Retinal pigment epithelial cell (primary cell): ENCODE results near the gene ARF6.
A peak's percentile ranks its signal among the peaks of the same experiment; 100 is the strongest.
"Not testable (repeated sequence)": the region's sequence is repeated elsewhere in the genome, so short reads cannot be mapped to it uniquely, and the experiment has no call there.

ENCODE experiments used
- DNase-seq: peaks from one replicate; pipeline ENCODE4 v3.0.0-alpha.2; 2010; ENCODE audit warnings: low read depth
- H3K4me3 ChIP-seq: 2 replicates; pipeline ENCODE4 v1.5.1; 2011; ENCODE audit warnings: mild to moderate bottlenecking, low read length, control low read depth, moderate library complexity
- TF ChIP-seq, protein P1 (sequence below): conservative IDR thresholded peaks from 2 replicates; pipeline ENCODE4 v1.5.1; 2011; ENCODE audit warnings: low read depth, low read length, control low read depth, inconsistent platforms

The ARF6 gene

DNA sequence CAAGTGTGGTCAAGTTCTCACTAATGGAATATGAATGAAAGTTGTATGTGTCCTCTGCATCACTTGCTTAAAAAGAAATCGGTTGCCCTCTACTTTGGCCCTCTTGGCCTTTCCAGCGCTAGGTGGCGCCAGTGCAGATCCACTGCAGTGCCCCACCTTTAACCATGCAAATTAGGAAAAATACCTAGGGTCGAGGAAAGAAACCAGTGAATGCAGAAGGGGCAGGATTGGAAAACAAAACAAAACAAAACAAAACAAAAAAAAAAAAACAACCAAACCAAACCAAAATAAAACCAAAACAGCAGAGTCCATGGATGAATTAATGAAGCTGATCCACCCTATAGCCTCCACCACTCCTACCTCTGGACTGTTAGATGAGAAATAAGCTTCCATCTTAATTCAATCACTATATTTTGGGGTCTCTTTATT lies 27.4 kb upstream of the ARF6 start:
- TF ChIP-seq, protein P1, sequence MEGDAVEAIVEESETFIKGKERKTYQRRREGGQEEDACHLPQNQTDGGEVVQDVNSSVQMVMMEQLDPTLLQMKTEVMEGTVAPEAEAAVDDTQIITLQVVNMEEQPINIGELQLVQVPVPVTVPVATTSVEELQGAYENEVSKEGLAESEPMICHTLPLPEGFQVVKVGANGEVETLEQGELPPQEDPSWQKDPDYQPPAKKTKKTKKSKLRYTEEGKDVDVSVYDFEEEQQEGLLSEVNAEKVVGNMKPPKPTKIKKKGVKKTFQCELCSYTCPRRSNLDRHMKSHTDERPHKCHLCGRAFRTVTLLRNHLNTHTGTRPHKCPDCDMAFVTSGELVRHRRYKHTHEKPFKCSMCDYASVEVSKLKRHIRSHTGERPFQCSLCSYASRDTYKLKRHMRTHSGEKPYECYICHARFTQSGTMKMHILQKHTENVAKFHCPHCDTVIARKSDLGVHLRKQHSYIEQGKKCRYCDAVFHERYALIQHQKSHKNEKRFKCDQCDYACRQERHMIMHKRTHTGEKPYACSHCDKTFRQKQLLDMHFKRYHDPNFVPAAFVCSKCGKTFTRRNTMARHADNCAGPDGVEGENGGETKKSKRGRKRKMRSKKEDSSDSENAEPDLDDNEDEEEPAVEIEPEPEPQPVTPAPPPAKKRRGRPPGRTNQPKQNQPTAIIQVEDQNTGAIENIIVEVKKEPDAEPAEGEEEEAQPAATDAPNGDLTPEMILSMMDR: peak; percentile 96
- no peak overlapping the region for H3K4me3 ChIP-seq
- DNase-seq: no peak

DNA sequence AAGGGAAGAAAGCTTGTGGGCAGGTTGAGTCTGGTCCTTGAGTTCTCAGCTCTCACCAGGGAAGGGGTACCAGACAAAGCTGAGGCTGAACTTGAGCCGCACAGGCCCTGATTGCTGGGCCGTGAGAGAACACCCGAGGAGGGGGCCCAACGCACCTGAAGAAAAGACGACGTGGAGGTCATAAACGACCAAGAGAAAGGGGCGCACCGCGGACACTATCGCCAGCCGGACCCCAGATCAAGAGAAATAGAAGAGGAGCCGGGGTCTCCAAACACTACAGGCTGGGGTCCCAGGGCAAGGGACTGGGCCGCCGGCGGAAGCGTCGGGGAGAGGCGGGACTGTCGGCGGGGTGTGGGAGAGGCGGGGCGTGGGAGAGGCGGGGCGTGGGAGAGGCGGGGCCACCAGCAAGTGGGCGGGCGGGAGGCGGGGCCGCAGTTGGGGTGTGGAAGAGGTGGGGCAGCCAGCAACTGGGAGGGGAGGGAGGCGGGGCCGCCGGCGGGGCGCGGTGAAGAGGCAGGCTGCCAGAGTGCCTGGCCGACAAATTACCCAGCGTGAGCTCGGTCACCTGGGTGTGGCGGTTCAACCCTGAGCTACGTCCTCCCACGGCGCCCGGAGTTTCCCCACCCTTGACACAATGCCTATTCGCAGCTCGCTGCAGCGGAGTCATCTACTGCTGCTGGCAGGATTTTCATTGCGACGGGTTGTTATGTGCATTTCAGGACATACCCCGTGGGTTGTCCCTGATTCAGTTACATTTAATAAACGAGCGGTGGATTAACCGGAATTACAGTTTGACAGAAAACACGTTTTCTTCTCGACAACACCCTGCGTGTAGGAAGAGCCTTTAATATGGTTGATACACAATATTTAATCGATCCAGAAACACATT lies 24.8 kb upstream of the ARF6 start:
- TF ChIP-seq, protein P1: no peak
- H3K4me3 ChIP-seq: peak overlapping the region; percentile 71
- DNase-seq: peak; percentile 71

DNA sequence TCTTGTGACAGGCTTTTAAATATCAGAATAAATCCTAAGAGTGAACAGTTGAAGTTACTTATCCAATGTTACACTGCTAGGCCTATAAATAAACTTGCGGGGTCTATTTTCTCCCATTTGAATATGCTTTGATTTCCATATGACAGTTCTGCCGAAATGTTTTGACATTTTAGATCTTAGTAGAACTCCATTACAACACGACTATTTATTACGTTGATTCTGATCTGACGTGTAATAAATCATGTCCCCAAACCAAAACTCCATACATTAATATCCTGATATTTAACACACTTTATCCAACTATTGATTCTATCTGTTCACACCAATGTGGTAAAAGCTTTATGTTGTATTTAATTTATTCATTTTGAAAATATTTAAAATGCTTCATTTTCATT lies 24.2 kb upstream of the ARF6 start:
- TF ChIP-seq, protein P1: no peak
- no peak for DNase-seq
- peak overlapping the region; percentile 71 for H3K4me3 ChIP-seq

DNA sequence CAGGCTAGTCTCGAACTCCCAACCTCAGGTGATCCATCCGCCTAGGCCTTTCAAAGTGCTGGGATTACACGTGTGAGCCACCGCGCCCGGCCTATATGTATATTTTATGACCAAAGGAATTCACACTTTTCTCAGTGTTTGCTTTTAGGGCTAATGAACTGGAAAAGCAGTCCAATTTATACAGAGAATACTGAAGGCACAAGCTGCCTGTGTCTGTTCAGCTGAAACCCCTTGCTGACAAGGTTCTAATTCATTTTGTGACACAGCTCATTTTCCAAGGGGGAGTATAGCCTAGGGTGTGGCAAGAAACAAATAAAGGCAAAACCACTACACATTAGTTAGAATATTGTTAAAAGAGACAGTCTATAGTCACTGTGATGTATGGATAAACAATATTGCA lies 22.0 kb upstream of the ARF6 start:
- DNase-seq: no peak
- H3K4me3 ChIP-seq: no peak overlapping the region
- TF ChIP-seq, protein P1: no peak

DNA sequence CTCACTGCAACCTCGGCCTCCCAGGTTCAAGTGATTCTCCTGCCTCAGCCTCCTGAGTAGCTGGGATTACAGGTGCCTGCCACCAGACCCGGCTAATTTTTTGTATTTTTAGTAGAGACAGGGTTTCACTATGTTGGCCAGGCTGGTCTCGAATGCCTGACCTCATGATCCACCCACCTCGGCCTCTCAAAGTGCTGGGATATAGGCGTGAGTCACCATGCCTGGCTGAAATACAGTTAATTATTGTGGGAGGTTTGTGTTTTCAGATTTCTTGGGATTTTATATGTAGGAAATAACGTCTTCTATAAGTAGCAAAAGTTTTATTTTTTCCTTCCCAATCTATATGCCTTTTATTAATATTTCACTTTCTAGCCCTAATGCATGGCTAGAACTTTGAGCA lies 19.3 kb upstream of the ARF6 start:
- DNase-seq, H3K4me3 ChIP-seq: not testable (repeated sequence)

DNA sequence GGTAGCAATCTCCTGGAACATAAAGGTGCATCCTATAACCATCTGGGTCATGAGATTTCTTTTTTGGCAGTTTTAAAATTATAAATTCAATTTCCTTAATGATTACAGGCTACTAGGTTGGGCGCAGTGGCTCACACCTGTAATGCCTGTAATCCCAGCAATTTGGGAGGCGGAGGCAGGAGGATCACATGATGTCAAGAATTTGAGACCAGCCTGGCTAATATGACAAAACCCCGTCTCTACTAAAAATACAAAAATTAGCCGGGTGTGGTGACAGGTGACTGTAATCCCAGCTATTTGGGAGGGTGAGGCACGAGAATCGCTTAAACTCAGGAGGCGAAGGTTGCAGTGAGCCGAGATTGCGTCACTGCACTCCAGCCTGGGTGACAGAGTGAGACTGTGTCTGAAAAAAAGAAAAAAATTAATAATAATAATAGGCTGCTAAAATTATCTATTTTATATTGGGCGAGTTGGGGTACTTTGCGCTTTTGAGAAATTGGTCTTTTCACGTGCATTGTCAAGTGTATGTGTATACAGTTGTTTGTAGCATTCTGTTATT lies 17.2 kb upstream of the ARF6 start:
- TF ChIP-seq, protein P1: no peak
- DNase-seq: no peak
- H3K4me3 ChIP-seq: no peak overlapping the region

DNA sequence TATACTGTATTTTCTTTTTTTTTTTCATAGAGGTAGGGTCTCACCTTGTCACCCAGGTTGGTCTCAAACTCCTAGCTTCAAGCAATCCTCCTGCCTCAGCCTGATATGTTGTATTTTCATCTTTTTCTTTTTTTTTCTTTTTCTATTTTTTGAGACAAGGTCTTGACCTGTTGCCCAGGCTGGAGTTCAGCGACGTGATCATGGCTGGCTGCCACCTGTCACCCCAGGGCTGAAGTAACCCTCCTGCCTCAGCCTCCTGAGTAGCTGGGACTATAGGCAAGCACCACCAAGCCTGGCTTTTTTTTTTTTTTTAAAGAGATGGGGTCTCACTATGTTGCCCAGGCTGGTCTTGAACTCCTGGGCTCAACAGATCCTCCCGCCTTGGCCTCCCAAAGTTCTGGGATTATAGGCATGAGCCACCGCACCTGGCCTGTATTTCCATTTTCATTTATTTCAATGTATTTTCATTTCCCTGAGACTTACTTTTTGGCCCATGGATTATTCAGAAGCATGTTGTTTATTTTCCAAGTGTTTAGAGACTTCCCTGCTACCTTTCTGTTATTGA lies 16.2 kb upstream of the ARF6 start:
- H3K4me3 ChIP-seq: no peak overlapping the region
- no peak for DNase-seq
- TF ChIP-seq, protein P1: no peak
